ENCODE results near the gene EMC10.

Gene EMC10

GRCh38 chr19:50500060-50500752 is 23.9 kb downstream of the EMC10 start (continued):
- no peak for TF ChIP-seq ZNF148 (tag by site-specific recombination; IDR thresholded peaks at IDR 0.05; ENCODE audit: borderline replicate concordance)
- TF ChIP-seq KLF7 (tag by site-specific recombination; IDR thresholded peaks at IDR 0.05; ENCODE audit: borderline replicate concordance), result no peak
- peak; percentile 18; the same call in 1 of the 2 replicates for TF ChIP-seq CTCF (tag by site-specific recombination; IDR thresholded peaks at IDR 0.05)
- no peak for TF ChIP-seq TRIM28 (IDR thresholded peaks at IDR 0.05; ENCODE audit: borderline replicate concordance, low read length)
- no peak for TF ChIP-seq ZNF707 (tag by site-specific recombination; IDR thresholded peaks at IDR 0.05)
- TF ChIP-seq BCL6B (tag by site-specific recombination; IDR thresholded peaks at IDR 0.05), result no peak
- TF ChIP-seq HIC1 (tag by site-specific recombination; IDR thresholded peaks at IDR 0.05), result peak; percentile 77
- 0 out of 2 replicates have a peak, but pooled peaks have one; percentile 14 for TF ChIP-seq IKZF3 (tag by site-specific recombination; IDR thresholded peaks at IDR 0.05)
- no peak for TF ChIP-seq ZNF211 (tag by site-specific recombination; IDR thresholded peaks at IDR 0.05; ENCODE audit: low read depth)
- TF ChIP-seq PATZ1 (tag by site-specific recombination; IDR thresholded peaks at IDR 0.05), result peak; percentile 83
- peak; percentile 97 for TF ChIP-seq ZNF596 (tag by site-specific recombination; IDR thresholded peaks at IDR 0.05)
- no peak for TF ChIP-seq HOXA7 (CRISPR knock-in tag; IDR thresholded peaks at IDR 0.05; ENCODE audit: borderline replicate concordance)
- no peak for TF ChIP-seq AEBP2 (tag by site-specific recombination; IDR thresholded peaks at IDR 0.05; ENCODE audit: borderline replicate concordance)
- TF ChIP-seq YY1 (tag by site-specific recombination; IDR thresholded peaks at IDR 0.05), result no peak
- no peak for TF ChIP-seq ZSCAN30 (tag by site-specific recombination; IDR thresholded peaks at IDR 0.05)
- no peak for TF ChIP-seq ZSCAN4 (tag by site-specific recombination; IDR thresholded peaks at IDR 0.05)
- peak; percentile 28; the same call in 1 of the 2 replicates for TF ChIP-seq ZFHX2 (tag by site-specific recombination; conservative IDR thresholded peaks at IDR 0.05)
- TF ChIP-seq ZNF175 (tag by site-specific recombination; IDR thresholded peaks at IDR 0.05), result no peak
- TF ChIP-seq ZNF654 (tag by site-specific recombination; IDR thresholded peaks at IDR 0.05; ENCODE audit: low read depth), result no peak
- TF ChIP-seq ZNF416 (tag by site-specific recombination; IDR thresholded peaks at IDR 0.05), result no peak
- no peak for TF ChIP-seq ZNF692 (tag by site-specific recombination; IDR thresholded peaks at IDR 0.05)
- no peak for TF ChIP-seq ZNF274 (IDR thresholded peaks at IDR 0.05; ENCODE audit: low read length)
- no peak for TF ChIP-seq ZNF274 (tag by site-specific recombination; IDR thresholded peaks at IDR 0.05; ENCODE audit: borderline replicate concordance)
- no peak for TF ChIP-seq ZNF157 (tag by site-specific recombination; IDR thresholded peaks at IDR 0.05)

Measured in HEK293 (cell line).